Endodermal cell (in vitro differentiated cells): ENCODE measurements around the gene EVPL. TPM values are rescaled to one million over a fixed set of nuclear protein-coding genes. Genes with fewer than 3 reads are reported as not detected.

Experiments used
- DNase-seq: peaks from one replicate; pipeline ENCODE4 v3.0.0-alpha.2; 2017
- H3K27ac ChIP-seq: 2 replicates; pipeline ENCODE4 v1.5.1; 2013; ENCODE audit warnings: mild to moderate bottlenecking, low read depth, low read length, moderate library complexity
- H3K27me3 ChIP-seq: 2 replicates; pipeline ENCODE4 v1.6.1; 2013; ENCODE audit warnings: mild to moderate bottlenecking, low read length, moderate library complexity; ENCODE audit not compliant: insufficient read depth, control insufficient read depth, poor library complexity, severe bottlenecking
- H3K36me3 ChIP-seq: 2 replicates; pipeline ENCODE4 v1.7.0; 2013; ENCODE audit warnings: mild to moderate bottlenecking, low read length, moderate library complexity; ENCODE audit not compliant: control insufficient read depth, insufficient read depth
- H3K4me1 ChIP-seq: one replicate; pipeline ENCODE4 v1.7.0; 2013; ENCODE audit warnings: low read length; ENCODE audit not compliant: control insufficient read depth, insufficient read depth
- H3K4me3 ChIP-seq: 2 replicates; pipeline ENCODE4 v1.5.1; 2013; ENCODE audit warnings: mild to moderate bottlenecking, low read length, moderate library complexity
- H3K9ac ChIP-seq: 2 replicates; pipeline ENCODE4 v1.6.1; 2013; ENCODE audit warnings: mild to moderate bottlenecking, low read length, moderate library complexity; ENCODE audit not compliant: poor library complexity, severe bottlenecking; ENCODE audit errors: extremely low read depth
- H3K9me3 ChIP-seq: 2 replicates; pipeline ENCODE4 v1.6.1; 2013; ENCODE audit warnings: mild to moderate bottlenecking, low read length, moderate library complexity; ENCODE audit not compliant: control insufficient read depth
- H3K27ac Mint-ChIP-seq: 2 replicates; pipeline ENCODE4 v1.8.0; 2020; ENCODE audit warnings: mixed read lengths
- H3K27me3 Mint-ChIP-seq: 2 replicates; pipeline ENCODE4 v1.8.0; 2021; ENCODE audit warnings: mild to moderate bottlenecking, mixed read lengths; ENCODE audit not compliant: insufficient read depth
- H3K36me3 Mint-ChIP-seq: 2 replicates; pipeline ENCODE4 v1.8.0; 2020; ENCODE audit warnings: low read depth, mixed read lengths
- H3K4me1 Mint-ChIP-seq: 2 replicates; pipeline ENCODE4 v1.8.0; 2020; ENCODE audit warnings: mixed read lengths
- H3K4me3 Mint-ChIP-seq: 2 replicates; pipeline ENCODE4 v1.8.0; 2020; ENCODE audit warnings: mild to moderate bottlenecking, moderate library complexity, mixed read lengths
- H3K9me3 Mint-ChIP-seq: 2 replicates; pipeline ENCODE4 v1.8.0; 2020; ENCODE audit warnings: mild to moderate bottlenecking, mixed read lengths
- WGBS, 2 experiments: methylation state at CpG; one replicate each; pipeline versions ENCODE4 v1.1.5 to v1.1.7; 2013; ENCODE audit warnings: missing lambda C conversion rate in 2 of 2, mixed read lengths in 1 of 2; ENCODE audit not compliant: insufficient coverage in 1 of 2, insufficient read length in 1 of 2; 5-methylcytosine and 5-hydroxymethylcytosine counted together
- long read RNA-seq, 4 experiments: library from polyadenylated mRNA in 2 of 4; library from RNA in 1 of 4; library from capped mRNA in 1 of 4; stranded (forward) in 3 of 4; unstranded in 1 of 4; transcript quantifications; one replicate each; pipeline ENCODE4 v2.0.0, GENCODE V29; 2020 to 2021; ENCODE audit warnings: inconsistent platforms in 1 of 4
- polyA plus RNA-seq, 2 experiments: library from polyadenylated mRNA; stranded (reverse); fragments of 50-300 nt; gene quantifications; one replicate each; pipeline ENCODE4 v1.2.3, GENCODE V29; 2013
- total RNA-seq, 2 donors: library from RNA; stranded (reverse); fragmentation: NEBNext Ultra II Directional in 1 of 2; extraction: Animal tissue kit (Norgen Biotek cat#: 25700) in 1 of 2; gene quantifications; 2 replicates in 1 of 2; 3 replicates in 1 of 2; pipeline ENCODE4 v1.2.1, GENCODE V29; 2021
- TF ChIP-seq, protein P1 (sequence below): fragments of 200-600 bp; sonication (generic); conservative IDR thresholded peaks from 2 replicates; pipeline ENCODE4 v1.5.0; 2021; ENCODE audit warnings: antibody characterized with exemption, mild to moderate bottlenecking

Gene EVPL
- under 1 TPM; 0.20 to 0.51 TPM for total RNA-seq
- polyA plus RNA-seq (2013, experiment 1 of 2), result 0.04 TPM
- not detected for polyA plus RNA-seq (2013, experiment 2 of 2)
- long read RNA-seq, experiment 1, result 0 reads
- long read RNA-seq, experiment 2, full-length matches to known transcripts, result 1 of 2 reads
- long read RNA-seq, experiment 2, partial matches to known transcripts, result 0 of 2 reads
- long read RNA-seq, experiment 2, other reads (novel, unspliced or antisense), result 1 of 2 reads
- long read RNA-seq, experiment 3, result 0 reads
- long read RNA-seq, experiment 4, result 0 reads

DNA sequence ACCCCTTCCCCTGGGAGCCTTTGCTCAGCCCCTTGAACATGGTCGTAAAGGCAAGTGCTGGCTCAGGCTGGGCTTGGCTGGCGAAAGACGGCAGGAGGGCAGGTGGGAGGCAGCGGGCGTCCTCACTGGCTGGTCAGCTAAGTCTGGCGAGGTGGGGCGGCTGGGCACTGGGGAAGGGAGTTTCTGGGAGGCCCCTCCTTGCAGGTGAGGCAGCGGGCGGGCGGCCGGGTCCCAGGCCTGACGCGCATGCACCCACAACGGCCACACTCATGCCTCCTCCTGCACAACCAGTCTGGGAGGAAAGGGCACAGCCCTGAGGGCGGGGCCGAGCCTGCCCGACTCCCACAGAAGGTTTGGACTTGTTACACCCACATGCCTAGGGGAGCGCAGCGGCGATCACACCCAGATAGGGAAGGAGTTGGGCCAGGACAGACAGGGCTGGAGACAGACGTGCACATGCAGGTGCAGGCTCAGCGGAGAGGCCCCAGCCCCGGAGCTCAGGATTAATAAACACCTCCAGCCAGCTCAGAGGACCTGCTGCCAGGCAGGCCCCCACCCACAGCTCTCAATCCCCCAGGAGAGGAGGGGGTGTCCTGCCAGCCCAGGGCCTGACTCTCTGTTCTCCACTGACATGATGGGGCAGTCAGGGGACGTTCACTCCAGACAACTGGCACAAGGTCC, at the start of gene EVPL:
Gene EVPL (minus strand): TSS at position 148 of the 681 bp plus-strand sequence. CDS start 108 bp downstream, at position 40.
- peak; percentile 75 for DNase-seq
- Histone ChIP-seq H3K4me1 (peaks cover 4% of the 10 kb centered on the region), H3K9me3 (no peaks in the 10 kb centered on the region), H3K27me3 (no peaks in the 10 kb centered on the region), H3K27ac (no peak within 1 kb of the TSS), H3K9ac (no peak within 1 kb of the TSS), H3K36me3 (no peaks in the 10 kb centered on the region), H3K4me3 (no peak within 1 kb of the TSS)
- peaks cover 5% of the 10 kb centered on the region for H3K27me3 Mint-ChIP-seq
- no peak within 1 kb of the TSS for H3K4me3 Mint-ChIP-seq
- TF ChIP-seq, protein P1, sequence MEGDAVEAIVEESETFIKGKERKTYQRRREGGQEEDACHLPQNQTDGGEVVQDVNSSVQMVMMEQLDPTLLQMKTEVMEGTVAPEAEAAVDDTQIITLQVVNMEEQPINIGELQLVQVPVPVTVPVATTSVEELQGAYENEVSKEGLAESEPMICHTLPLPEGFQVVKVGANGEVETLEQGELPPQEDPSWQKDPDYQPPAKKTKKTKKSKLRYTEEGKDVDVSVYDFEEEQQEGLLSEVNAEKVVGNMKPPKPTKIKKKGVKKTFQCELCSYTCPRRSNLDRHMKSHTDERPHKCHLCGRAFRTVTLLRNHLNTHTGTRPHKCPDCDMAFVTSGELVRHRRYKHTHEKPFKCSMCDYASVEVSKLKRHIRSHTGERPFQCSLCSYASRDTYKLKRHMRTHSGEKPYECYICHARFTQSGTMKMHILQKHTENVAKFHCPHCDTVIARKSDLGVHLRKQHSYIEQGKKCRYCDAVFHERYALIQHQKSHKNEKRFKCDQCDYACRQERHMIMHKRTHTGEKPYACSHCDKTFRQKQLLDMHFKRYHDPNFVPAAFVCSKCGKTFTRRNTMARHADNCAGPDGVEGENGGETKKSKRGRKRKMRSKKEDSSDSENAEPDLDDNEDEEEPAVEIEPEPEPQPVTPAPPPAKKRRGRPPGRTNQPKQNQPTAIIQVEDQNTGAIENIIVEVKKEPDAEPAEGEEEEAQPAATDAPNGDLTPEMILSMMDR, result no peak
- peaks cover 12% of the 10 kb centered on the region for H3K4me1 Mint-ChIP-seq
- no peak within 1 kb of the TSS for H3K27ac Mint-ChIP-seq
- 93 to 95% methylated on average over 8 to 24 of the region's 24 CpGs for WGBS, 2 experiments
- no peaks in the 10 kb centered on the region for H3K9me3 Mint-ChIP-seq
- H3K36me3 Mint-ChIP-seq, result no peaks in the 10 kb centered on the region

DNA sequence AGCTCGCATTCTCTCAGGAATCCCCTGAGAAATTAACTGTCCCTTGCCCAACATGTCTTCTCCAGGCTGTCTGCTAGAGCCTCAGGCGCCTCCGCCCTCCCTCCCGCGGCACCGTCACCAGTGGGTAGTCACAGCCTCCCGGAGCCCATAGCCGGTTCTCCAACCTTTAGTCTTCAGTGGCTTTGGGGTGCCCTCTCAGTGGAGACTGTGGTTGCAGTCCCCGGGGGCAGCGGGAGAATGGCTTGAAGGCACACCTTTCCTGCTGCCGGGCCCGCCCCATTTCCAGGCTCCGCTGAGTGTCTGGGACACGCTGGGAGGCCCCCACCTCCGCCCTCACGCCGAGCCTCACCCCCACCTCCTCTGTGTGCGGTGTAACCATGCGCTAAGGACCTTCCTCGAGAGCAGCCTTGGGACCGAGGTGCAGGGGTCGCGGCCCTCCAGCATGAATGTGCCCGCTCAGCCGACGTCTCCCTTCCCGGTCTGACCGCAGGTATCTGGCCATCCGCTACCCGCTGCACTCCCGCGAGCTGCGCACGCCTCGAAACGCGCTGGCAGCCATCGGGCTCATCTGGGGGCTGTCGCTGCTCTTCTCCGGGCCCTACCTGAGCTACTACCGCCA, 49.1 kb upstream of the EVPL start:
- no peak overlapping the region for H3K27ac Mint-ChIP-seq
- H3K36me3 Mint-ChIP-seq, result no peaks in the 10 kb centered on the region
- H3K4me3 ChIP-seq, result peak overlapping the region; percentile 35
- 6 to 7% methylated on average over 29 to 41 of the region's 41 CpGs for WGBS, 2 experiments
- H3K4me1 Mint-ChIP-seq, result peaks cover 28% of the 10 kb centered on the region
- H3K4me3 Mint-ChIP-seq, result peak overlapping the region; percentile 46
- H3K36me3 ChIP-seq, result no peaks in the 10 kb centered on the region
- H3K27me3 Mint-ChIP-seq, result peaks cover 71% of the 10 kb centered on the region
- TF ChIP-seq, protein P1, result no peak
- peaks cover 68% of the 10 kb centered on the region for H3K27me3 ChIP-seq
- no peaks in the 10 kb centered on the region for H3K9me3 ChIP-seq
- peaks cover 15% of the 10 kb centered on the region for H3K4me1 ChIP-seq
- H3K9ac ChIP-seq, result no peak overlapping the region
- no peak overlapping the region for H3K27ac ChIP-seq
- H3K9me3 Mint-ChIP-seq, result no peaks in the 10 kb centered on the region
- peak; percentile 79 for DNase-seq

DNA sequence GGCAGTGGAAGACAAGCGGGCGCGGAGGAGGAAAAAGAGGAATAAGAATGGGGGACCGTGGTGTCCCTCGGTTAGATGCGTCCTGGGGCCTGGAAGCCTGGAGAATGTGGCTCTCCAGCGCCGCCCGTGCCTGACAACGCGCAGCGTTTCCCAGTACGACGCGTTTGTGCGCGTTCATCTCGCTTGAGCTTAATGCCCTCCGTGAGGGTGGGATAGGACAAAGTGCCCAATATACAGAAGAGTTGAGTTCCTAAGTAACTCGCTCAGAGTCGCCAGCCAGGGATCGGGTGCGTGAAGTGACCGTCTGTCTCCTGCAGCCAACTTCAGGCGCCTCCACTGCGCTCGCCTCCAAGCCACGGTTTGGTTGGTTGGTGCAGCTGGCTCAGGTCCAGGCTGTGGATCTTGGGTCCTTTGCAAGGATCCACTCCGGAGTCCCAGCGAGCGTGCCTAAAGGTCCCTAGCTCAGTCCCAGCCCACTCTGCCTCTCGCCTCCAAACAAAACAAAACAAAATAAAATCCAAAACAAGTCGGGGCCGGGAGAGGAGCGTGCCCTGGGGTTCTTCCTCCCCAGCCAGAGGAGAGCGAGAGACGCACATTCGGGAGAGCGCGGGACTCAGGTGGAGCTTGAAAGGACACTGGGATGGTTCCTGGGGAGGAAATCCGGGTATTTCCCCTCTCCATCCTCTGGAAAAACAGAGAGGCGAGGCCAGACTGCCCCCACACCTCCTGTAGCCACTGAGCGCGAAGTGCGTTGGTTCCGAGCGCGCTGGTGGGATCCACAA, 48.4 kb upstream of the EVPL start:
- no peaks in the 10 kb centered on the region for H3K9me3 ChIP-seq
- H3K27me3 ChIP-seq, result peaks cover 68% of the 10 kb centered on the region
- no peak overlapping the region for H3K9ac ChIP-seq
- no peaks in the 10 kb centered on the region for H3K36me3 ChIP-seq
- H3K4me1 Mint-ChIP-seq, result peaks cover 28% of the 10 kb centered on the region
- H3K27me3 Mint-ChIP-seq, result peaks cover 71% of the 10 kb centered on the region
- H3K4me3 ChIP-seq, result peak overlapping the region; percentile 9
- H3K4me1 ChIP-seq, result peaks cover 16% of the 10 kb centered on the region
- 4 to 6% methylated on average over 27 to 47 of the region's 48 CpGs for WGBS, 2 experiments
- H3K4me3 Mint-ChIP-seq, result peak overlapping the region; percentile 52
- peak; percentile 90 for DNase-seq
- H3K27ac Mint-ChIP-seq, result no peak overlapping the region
- no peaks in the 10 kb centered on the region for H3K36me3 Mint-ChIP-seq
- no peak overlapping the region for H3K27ac ChIP-seq
- no peaks in the 10 kb centered on the region for H3K9me3 Mint-ChIP-seq
- TF ChIP-seq, protein P1, result peak; percentile 68
